H54 (cell line): ENCODE measurements around the gene HACD4.
A peak's percentile ranks its signal among the peaks of the same experiment; 100 is the strongest.

Experiments
- DNase-seq: peaks from one replicate; pipeline ENCODE4 v3.0.0; 2011; ENCODE audit warnings: low spot score, mixed read lengths; ENCODE audit not compliant: insufficient read length
- FAIRE-seq: peaks from 3 replicates; lab custom pipeline; 2011; peaks lifted over from hg19 to GRCh38; lab: Jason Lieb, UNC
- POLR2A ChIP-seq: IDR thresholded peaks from 2 replicates; pipeline ENCODE4 v1.6.1; 2011; ENCODE audit warnings: low read depth, mild to moderate bottlenecking, low read length

Gene HACD4

GRCh38 chr9:21031091-21031807 is at the start of gene HACD4:
TSS of gene HACD4 (minus strand) at chr9:21031640. CDS start at chr9:21031590, 50 bp downstream.
- FAIRE-seq: no peak
- DNase-seq: peak; percentile 64
- TF ChIP-seq POLR2A: no peak

GRCh38 chr9:21080793-21081192 is 49.4 kb upstream of the HACD4 start:
- FAIRE-seq: no peak
- no peak for TF ChIP-seq POLR2A
- DNase-seq: no peak

- TF ChIP-seq POLR2A: no peak
- DNase-seq (no peak), FAIRE-seq (no peak)
Observed at GRCh38 chr9:21078702-21079101, 47.3 kb upstream of the HACD4 start.

GRCh38 chr9:21077781-21078180 is 46.3 kb upstream of the HACD4 start, which contains the start of gene IFNB1:
TSS of gene IFNB1 (minus strand) at chr9:21077942. CDS start at chr9:21077869, 73 bp downstream.
- no peak for TF ChIP-seq POLR2A

GRCh38 chr9:21075484-21075883 is 44.0 kb upstream of the HACD4 start:
- no peak for DNase-seq
- FAIRE-seq: no peak

More at GRCh38 chr9:21077781-21078180, 46.3 kb upstream of the HACD4 start, which contains the start of gene IFNB1:
- FAIRE-seq: no peak
- DNase-seq: no peak

GRCh38 chr9:21070906-21071305 is 39.5 kb upstream of the HACD4 start:
- FAIRE-seq (peak; percentile 75), DNase-seq (no peak)
- no peak for TF ChIP-seq POLR2A

More at GRCh38 chr9:21075484-21075883, 44.0 kb upstream of the HACD4 start:
- TF ChIP-seq POLR2A: no peak

- peak; percentile 99 for FAIRE-seq
Observed at GRCh38 chr9:21070171-21070571, 38.7 kb upstream of the HACD4 start.

GRCh38 chr9:21060919-21061561 is 29.6 kb upstream of the HACD4 start:
- TF ChIP-seq POLR2A: no peak
- DNase-seq (no peak), FAIRE-seq (no peak)

More at GRCh38 chr9:21070171-21070571, 38.7 kb upstream of the HACD4 start:
- peak; percentile 30 for DNase-seq
- no peak for TF ChIP-seq POLR2A

GRCh38 chr9:21056931-21057330 is 25.5 kb upstream of the HACD4 start:
- TF ChIP-seq POLR2A: no peak
- FAIRE-seq: no peak
- no peak for DNase-seq

GRCh38 chr9:21053851-21054250 is 22.4 kb upstream of the HACD4 start:
- DNase-seq (no peak), FAIRE-seq (no peak)
- TF ChIP-seq POLR2A: no peak

- DNase-seq: no peak
- TF ChIP-seq POLR2A: no peak
- no peak for FAIRE-seq
Observed at GRCh38 chr9:21047281-21047691, 15.8 kb upstream of the HACD4 start.

GRCh38 chr9:21043841-21044240 is 12.4 kb upstream of the HACD4 start:
- no peak for DNase-seq
- FAIRE-seq: peak; percentile 70
- TF ChIP-seq POLR2A: no peak

GRCh38 chr9:21042466-21042865 is 11.0 kb upstream of the HACD4 start:
- DNase-seq: no peak
- no peak for TF ChIP-seq POLR2A
- no peak for FAIRE-seq

- no peak for TF ChIP-seq POLR2A
- DNase-seq (no peak), FAIRE-seq (no peak)
Observed at GRCh38 chr9:21039302-21039701, 7.9 kb upstream of the HACD4 start.
